Stimulated activated naive CD8-positive, alpha-beta T cell treated with anti-CD3 and anti-CD28 coated beads, Interleukin-15, Interleukin-2, amounts not matched to agents 100 ng/mL and 50 ng/mL, for 24 hours (primary cell): ENCODE results near the gene ERC2.

Source experiments
- H3K27ac Mint-ChIP-seq: one replicate; pipeline ENCODE4 v1.8.0; 2021; ENCODE audit warnings: mild to moderate bottlenecking, mixed read lengths
- H3K27me3 Mint-ChIP-seq: one replicate; pipeline ENCODE4 v1.8.0; 2021; ENCODE audit warnings: mixed read lengths
- H3K36me3 Mint-ChIP-seq: one replicate; pipeline ENCODE4 v1.8.0; 2021; ENCODE audit warnings: low read depth, mixed read lengths
- H3K4me1 Mint-ChIP-seq: one replicate; pipeline ENCODE4 v1.8.0; 2021; ENCODE audit warnings: low read depth, mixed read lengths
- H3K4me3 Mint-ChIP-seq: one replicate; pipeline ENCODE4 v1.8.0; 2021; ENCODE audit warnings: mild to moderate bottlenecking, mixed read lengths
- H3K9me3 Mint-ChIP-seq: one replicate; pipeline ENCODE4 v1.8.0; 2021; ENCODE audit warnings: mixed read lengths

Gene ERC2

GRCh38 chr3:56322862-56323261 lies 145.4 kb downstream of the ERC2 start:
- H3K27me3 Mint-ChIP-seq = peaks cover 8% of the 10 kb centered on the region
- no peaks in the 10 kb centered on the region for H3K4me1 Mint-ChIP-seq
- no peak overlapping the region for H3K27ac Mint-ChIP-seq
- no peaks in the 10 kb centered on the region for H3K9me3 Mint-ChIP-seq
- no peak overlapping the region for H3K4me3 Mint-ChIP-seq
- H3K36me3 Mint-ChIP-seq = no peaks in the 10 kb centered on the region

GRCh38 chr3:56321892-56322291 lies 146.4 kb downstream of the ERC2 start:
- Mint-ChIP-seq H3K4me3 (no peak overlapping the region), H3K36me3 (no peaks in the 10 kb centered on the region)

GRCh38 chr3:56321383-56321782 lies 146.9 kb downstream of the ERC2 start:
- no peaks in the 10 kb centered on the region for H3K9me3 Mint-ChIP-seq
- peaks cover 8% of the 10 kb centered on the region for H3K27me3 Mint-ChIP-seq
- no peaks in the 10 kb centered on the region for H3K36me3 Mint-ChIP-seq
- H3K27ac Mint-ChIP-seq = no peak overlapping the region
- no peak overlapping the region for H3K4me3 Mint-ChIP-seq
- H3K4me1 Mint-ChIP-seq = no peaks in the 10 kb centered on the region

More at GRCh38 chr3:56321892-56322291, 146.4 kb downstream of the ERC2 start:
- Mint-ChIP-seq H3K4me1 (no peaks in the 10 kb centered on the region), H3K27ac (no peak overlapping the region), H3K27me3 (peaks cover 7% of the 10 kb centered on the region), H3K9me3 (no peaks in the 10 kb centered on the region)

- Mint-ChIP-seq H3K27me3 (peaks cover 8% of the 10 kb centered on the region), H3K36me3 (no peaks in the 10 kb centered on the region), H3K27ac (no peak overlapping the region), H3K9me3 (no peaks in the 10 kb centered on the region), H3K4me1 (no peaks in the 10 kb centered on the region), H3K4me3 (no peak overlapping the region)
Measured at GRCh38 chr3:56320883-56321282, 147.4 kb downstream of the ERC2 start.

GRCh38 chr3:56318891-56319290 lies 149.4 kb downstream of the ERC2 start:
- H3K4me3 Mint-ChIP-seq = no peak overlapping the region
- H3K36me3 Mint-ChIP-seq = no peaks in the 10 kb centered on the region
- H3K4me1 Mint-ChIP-seq = no peaks in the 10 kb centered on the region
- no peaks in the 10 kb centered on the region for H3K9me3 Mint-ChIP-seq
- H3K27ac Mint-ChIP-seq = no peak overlapping the region
- peaks cover 4% of the 10 kb centered on the region for H3K27me3 Mint-ChIP-seq

- H3K4me1 Mint-ChIP-seq = no peaks in the 10 kb centered on the region
- no peaks in the 10 kb centered on the region for H3K36me3 Mint-ChIP-seq
- no peak overlapping the region for H3K27ac Mint-ChIP-seq
- H3K9me3 Mint-ChIP-seq = no peaks in the 10 kb centered on the region
- peaks cover 4% of the 10 kb centered on the region for H3K27me3 Mint-ChIP-seq
- no peak overlapping the region for H3K4me3 Mint-ChIP-seq
Measured at GRCh38 chr3:56316944-56317343, 151.3 kb downstream of the ERC2 start.

GRCh38 chr3:56314842-56315241 lies 153.4 kb downstream of the ERC2 start:
- Mint-ChIP-seq H3K9me3 (no peaks in the 10 kb centered on the region), H3K27ac (no peak overlapping the region), H3K4me1 (no peaks in the 10 kb centered on the region), H3K27me3 (peaks cover 4% of the 10 kb centered on the region), H3K4me3 (no peak overlapping the region), H3K36me3 (no peaks in the 10 kb centered on the region)

- Mint-ChIP-seq H3K4me3 (no peak overlapping the region), H3K4me1 (no peaks in the 10 kb centered on the region), H3K9me3 (no peaks in the 10 kb centered on the region), H3K27ac (no peak overlapping the region), H3K36me3 (no peaks in the 10 kb centered on the region), H3K27me3 (peaks cover 8% of the 10 kb centered on the region)
Measured at GRCh38 chr3:56309465-56309864, 158.8 kb downstream of the ERC2 start.

GRCh38 chr3:56308471-56308870 lies 159.8 kb downstream of the ERC2 start:
- H3K27me3 Mint-ChIP-seq = peaks cover 18% of the 10 kb centered on the region
- no peak overlapping the region for H3K27ac Mint-ChIP-seq
- no peak overlapping the region for H3K4me3 Mint-ChIP-seq

GRCh38 chr3:56304069-56304468 lies 164.2 kb downstream of the ERC2 start:
- Mint-ChIP-seq H3K4me1 (no peaks in the 10 kb centered on the region), H3K9me3 (no peaks in the 10 kb centered on the region), H3K27ac (no peak overlapping the region), H3K4me3 (no peak overlapping the region), H3K27me3 (peaks cover 42% of the 10 kb centered on the region), H3K36me3 (no peaks in the 10 kb centered on the region)

More at GRCh38 chr3:56308471-56308870, 159.8 kb downstream of the ERC2 start:
- H3K4me1 Mint-ChIP-seq = no peaks in the 10 kb centered on the region
- H3K36me3 Mint-ChIP-seq = no peaks in the 10 kb centered on the region
- no peaks in the 10 kb centered on the region for H3K9me3 Mint-ChIP-seq

GRCh38 chr3:56303487-56303886 lies 164.8 kb downstream of the ERC2 start:
- H3K36me3 Mint-ChIP-seq = no peaks in the 10 kb centered on the region
- H3K27me3 Mint-ChIP-seq = peaks cover 42% of the 10 kb centered on the region
- H3K4me1 Mint-ChIP-seq = no peaks in the 10 kb centered on the region
- H3K4me3 Mint-ChIP-seq = no peak overlapping the region
- H3K27ac Mint-ChIP-seq = no peak overlapping the region
- no peaks in the 10 kb centered on the region for H3K9me3 Mint-ChIP-seq

GRCh38 chr3:56302417-56302816 lies 165.8 kb downstream of the ERC2 start:
- Mint-ChIP-seq H3K4me3 (no peak overlapping the region), H3K27me3 (peaks cover 37% of the 10 kb centered on the region), H3K27ac (no peak overlapping the region), H3K4me1 (no peaks in the 10 kb centered on the region), H3K9me3 (peaks cover 3% of the 10 kb centered on the region), H3K36me3 (no peaks in the 10 kb centered on the region)

GRCh38 chr3:56297281-56297840 lies 170.9 kb downstream of the ERC2 start:
- Mint-ChIP-seq H3K36me3 (no peaks in the 10 kb centered on the region), H3K27me3 (peaks cover 33% of the 10 kb centered on the region), H3K4me1 (no peaks in the 10 kb centered on the region), H3K9me3 (peaks cover 9% of the 10 kb centered on the region), H3K27ac (no peak overlapping the region), H3K4me3 (no peak overlapping the region)

GRCh38 chr3:56296361-56296760 lies 171.9 kb downstream of the ERC2 start:
- peaks cover 9% of the 10 kb centered on the region for H3K9me3 Mint-ChIP-seq
- H3K27me3 Mint-ChIP-seq = peaks cover 27% of the 10 kb centered on the region
- H3K4me1 Mint-ChIP-seq = peaks cover 2% of the 10 kb centered on the region
- no peak overlapping the region for H3K4me3 Mint-ChIP-seq
- H3K27ac Mint-ChIP-seq = no peak overlapping the region
- no peaks in the 10 kb centered on the region for H3K36me3 Mint-ChIP-seq

GRCh38 chr3:56295161-56295560 lies 173.1 kb downstream of the ERC2 start:
- H3K36me3 Mint-ChIP-seq = no peaks in the 10 kb centered on the region
- peaks cover 20% of the 10 kb centered on the region for H3K27me3 Mint-ChIP-seq
- H3K4me3 Mint-ChIP-seq = no peak overlapping the region
- peaks cover 9% of the 10 kb centered on the region for H3K9me3 Mint-ChIP-seq
- H3K27ac Mint-ChIP-seq = no peak overlapping the region
- H3K4me1 Mint-ChIP-seq = peaks cover 6% of the 10 kb centered on the region

GRCh38 chr3:56294286-56294685 lies 174.0 kb downstream of the ERC2 start:
- H3K27ac Mint-ChIP-seq = no peak overlapping the region
- no peak overlapping the region for H3K4me3 Mint-ChIP-seq
- peaks cover 9% of the 10 kb centered on the region for H3K9me3 Mint-ChIP-seq
- no peaks in the 10 kb centered on the region for H3K36me3 Mint-ChIP-seq
- peaks cover 6% of the 10 kb centered on the region for H3K4me1 Mint-ChIP-seq
- peaks cover 18% of the 10 kb centered on the region for H3K27me3 Mint-ChIP-seq
